A549 (cell line): ENCODE measurements around the gene CSTF2T. TPM values are rescaled to one million over a fixed set of nuclear protein-coding genes. Genes with fewer than 3 reads are reported as not detected.

Experiments
- ATAC-seq, 2 experiments: fragments of 200-7000 bp in 1 of 2; fragments of >200 bp in 1 of 2; cut with Nextera tagmentation in 1 of 2; cut with Tn5 transposase in 1 of 2; 3 replicates each; pipeline versions ENCODE4 v1.8.0 to v1.9.1; 2018 to 2020; ENCODE audit warnings: mild to moderate bottlenecking in 1 of 2, moderate library complexity in 1 of 2
- CTCF ChIA-PET: fragments of 300-600 bp; sonication (Branson Sonifier 250); formaldehyde crosslinking; extraction: SDS; loops from one replicate; lab custom pipeline; 2021; ENCODE audit warnings: antibody characterized with exemption, inconsistent platforms; lab: Yijun Ruan, JAX
- POLR2A ChIA-PET: fragments of 350-600 bp; formaldehyde crosslinking; extraction: SDS; loops from one replicate; lab custom pipeline; 2021; ENCODE audit warnings: antibody characterized with exemption, inconsistent platforms; lab: Yijun Ruan, JAX
- DNase-seq, 2 experiments: peaks; one replicate each; pipeline versions ENCODE4 v3.0.0 to v3.0.0-alpha.2; 2011 to 2016; ENCODE audit warnings: low read depth in 1 of 2, low spot score in 1 of 2
- FAIRE-seq: peaks from 2 replicates; lab custom pipeline; 2011; peaks lifted over from hg19 to GRCh38; lab: Jason Lieb, UNC
- H3K27ac ChIP-seq, 2 experiments: fragments of >200 bp; sonication (Bioruptor Twin); formaldehyde crosslinking; 3 replicates each; pipeline ENCODE4 v1.5.1; 2016 to 2017
- H3K4me1 ChIP-seq: fragments of >200 bp; sonication (Bioruptor Twin); formaldehyde crosslinking; 3 replicates; pipeline ENCODE4 v1.6.1; 2016
- H3K4me2 ChIP-seq: fragments of >200 bp; sonication (Bioruptor Twin); formaldehyde crosslinking; 3 replicates; pipeline ENCODE4 v1.6.1; 2016
- H3K4me3 ChIP-seq: fragments of >200 bp; sonication (Bioruptor Twin); formaldehyde crosslinking; 3 replicates; pipeline ENCODE4 v1.5.1; 2016
- H3K9me3 ChIP-seq: fragments of >200 bp; sonication (Bioruptor Twin); formaldehyde crosslinking; 3 replicates; pipeline ENCODE4 v1.6.1; 2016
- BHLHE40 ChIP-seq: IDR thresholded peaks from 2 replicates; pipeline ENCODE4 v1.6.1; 2012; ENCODE audit warnings: low read depth, low read length, inconsistent platforms
- CEBPB ChIP-seq, 2 experiments: fragments of >200 bp in 1 of 2; sonication (Bioruptor Twin) in 1 of 2; formaldehyde crosslinking in 1 of 2; IDR thresholded peaks; 2 replicates each; pipeline ENCODE4 v1.6.1; 2012 to 2016
- EHF ChIP-seq: fragments of 250-450 bp; sonication (Bioruptor Pico); IDR thresholded peaks from 2 replicates; pipeline ENCODE4 v1.5.0; 2020; ENCODE audit warnings: mild to moderate bottlenecking
- EP300 ChIP-seq, 2 experiments: fragments of >200 bp; sonication (Bioruptor Twin); formaldehyde crosslinking; IDR thresholded peaks; 2 replicates in 1 of 2; 3 replicates in 1 of 2; pipeline ENCODE4 v1.6.1; 2016 to 2017
- ESRRA ChIP-seq: fragments of 150-350 bp; IDR thresholded peaks from 2 replicates; pipeline ENCODE4 v1.6.1; 2014; ENCODE audit warnings: mild to moderate bottlenecking, low read length, borderline replicate concordance
- FOSB ChIP-seq: fragments of 250-450 bp; sonication (Bioruptor Pico); IDR thresholded peaks from 2 replicates; pipeline ENCODE4 v1.5.0; 2020; ENCODE audit warnings: mild to moderate bottlenecking, moderate library complexity
- FOXS1 ChIP-seq: fragments of 250-450 bp; sonication (Bioruptor Pico); IDR thresholded peaks from 2 replicates; pipeline ENCODE4 v1.5.0; 2020; ENCODE audit warnings: mild to moderate bottlenecking, moderate library complexity
- HEYL ChIP-seq: fragments of 250-450 bp; sonication (Bioruptor Pico); IDR thresholded peaks from 2 replicates; pipeline ENCODE4 v1.8.0; 2021; ENCODE audit warnings: mild to moderate bottlenecking, moderate library complexity
- HOXB13 ChIP-seq: fragments of 250-450 bp; sonication (Bioruptor Pico); IDR thresholded peaks from 2 replicates; pipeline ENCODE4 v1.5.0; 2020; ENCODE audit warnings: low read depth, mild to moderate bottlenecking, moderate library complexity
- JUN ChIP-seq, 2 experiments: fragments of >200 bp; sonication (Bioruptor Twin); formaldehyde crosslinking; IDR thresholded peaks; 2 replicates in 1 of 2; 3 replicates in 1 of 2; pipeline ENCODE4 v1.6.1; 2016 to 2017
- JUNB ChIP-seq: fragments of >200 bp; sonication (Bioruptor Twin); formaldehyde crosslinking; IDR thresholded peaks from 2 replicates; pipeline ENCODE4 v1.6.1; 2016
- KDM1A ChIP-seq: fragments of 200-600 bp; sonication (generic); IDR thresholded peaks from 2 replicates; pipeline ENCODE4 v1.6.1; 2016; ENCODE audit warnings: low read depth, mild to moderate bottlenecking
- KDM5A ChIP-seq: fragments of 200-600 bp; sonication (generic); IDR thresholded peaks from 2 replicates; pipeline ENCODE4 v1.6.1; 2016; ENCODE audit warnings: antibody characterized with exemption, mild to moderate bottlenecking
- MAFK ChIP-seq: fragments of 450-650 bp; IDR thresholded peaks from 2 replicates; pipeline ENCODE4 v1.6.1; 2014; ENCODE audit not compliant: partially characterized antibody
- MAZ ChIP-seq: fragments of 150-350 bp; IDR thresholded peaks from 2 replicates; pipeline ENCODE4 v1.6.1; 2014; ENCODE audit warnings: antibody characterized with exemption, low read depth, low read length, borderline replicate concordance
- MYC ChIP-seq: IDR thresholded peaks from 2 replicates; pipeline ENCODE4 v1.6.1; 2012; ENCODE audit warnings: mild to moderate bottlenecking, inconsistent platforms, low read length, improper control_type of control experiment, borderline replicate concordance
- NFE2L2 ChIP-seq: fragments of 150-350 bp; conservative IDR thresholded peaks from 2 replicates; pipeline ENCODE4 v1.6.1; 2014; ENCODE audit warnings: low read length
- NR3C1 ChIP-seq: fragments of >200 bp; sonication (Bioruptor Twin); formaldehyde crosslinking; IDR thresholded peaks from 3 replicates; pipeline ENCODE4 v1.6.1; 2017
- PBX3 ChIP-seq: IDR thresholded peaks from 2 replicates; pipeline ENCODE4 v1.6.1; 2012
- PHF8 ChIP-seq: fragments of 200-600 bp; sonication (generic); IDR thresholded peaks from 2 replicates; pipeline ENCODE4 v1.6.1; 2016; ENCODE audit warnings: low read depth, mild to moderate bottlenecking, antibody characterized with exemption, moderate library complexity, borderline replicate concordance
- RNF2 ChIP-seq: fragments of 200-600 bp; sonication (generic); IDR thresholded peaks from 2 replicates; pipeline ENCODE4 v1.6.1; 2016; ENCODE audit warnings: low read depth, mild to moderate bottlenecking, antibody characterized with exemption, moderate library complexity, borderline replicate concordance
- ZFP36 ChIP-seq: fragments of 450-650 bp; IDR thresholded peaks from 2 replicates; pipeline ENCODE4 v1.6.1; 2014; ENCODE audit warnings: borderline replicate concordance; ENCODE audit not compliant: partially characterized antibody
- ZNF302 ChIP-seq: fragments of 250-450 bp; sonication (Bioruptor Pico); IDR thresholded peaks from 2 replicates; pipeline ENCODE4 v1.9.0; 2021; ENCODE audit warnings: inconsistent platforms, mild to moderate bottlenecking, moderate library complexity
- ZSCAN20 ChIP-seq: fragments of 250-450 bp; sonication (Bioruptor Pico); IDR thresholded peaks from 2 replicates; pipeline ENCODE4 v1.8.0; 2022; ENCODE audit warnings: mild to moderate bottlenecking, moderate library complexity
- WGBS: methylation state at CpG from one replicate; pipeline ENCODE4 v1.1.6; 2017; ENCODE audit errors: missing lambda C conversion rate; 5-methylcytosine and 5-hydroxymethylcytosine counted together
- polyA plus RNA-seq, 4 experiments: library from polyadenylated mRNA; depleted of rRNA in 3 of 4; stranded (reverse); fragments of >200 nt; fragmentation: RNase III in 1 of 4; extraction: RNeasy Plus Mini Kit Qiagen cat#74134 plus additional on column Dnase treatment in 1 of 4; gene quantifications; 2 replicates in 3 of 4; 3 replicates in 1 of 4; pipeline ENCODE4 v1.2.3, GENCODE V29; 2011 to 2017

CSTF2T gene
- polyA plus RNA-seq, 2 of the 4 experiments (the other 2 are of a cell fraction): 9.4 to 18.2 TPM

GRCh38 chr10:51668336-51668689 is 31.1 kb downstream of the CSTF2T start (continued):
- TF ChIP-seq EP300 (IDR thresholded peaks at IDR 0.05): no peak
- no peak for TF ChIP-seq PBX3
- TF ChIP-seq ZNF302: no peak

GRCh38 chr10:51667678-51668335 is 31.6 kb downstream of the CSTF2T start:
- H3K4me3 ChIP-seq: no peak overlapping the region
- WGBS: 17% methylated on average over 1 of the region's 1 CpG
- H3K4me1 ChIP-seq: no peaks in the 10 kb centered on the region
- no peak overlapping the region for H3K4me2 ChIP-seq
- POLR2A ChIA-PET: no interaction called here
- CTCF ChIA-PET: no interaction called here
- ATAC-seq (no peak), FAIRE-seq (no peak)
- H3K9me3 ChIP-seq: no peaks in the 10 kb centered on the region
- no peak for TF ChIP-seq RNF2
- no peak for TF ChIP-seq MYC
- TF ChIP-seq MAFK: no peak
- no peak for TF ChIP-seq KDM1A
- no peak for TF ChIP-seq EP300 (IDR thresholded peaks at IDR 0.05)
- TF ChIP-seq HEYL: no peak
- TF ChIP-seq JUNB: no peak
- TF ChIP-seq CEBPB (IDR thresholded peaks at IDR 0.05): no peak
- TF ChIP-seq JUN (IDR thresholded peaks at IDR 0.05): no peak
- no peak for TF ChIP-seq BHLHE40
- no peak for TF ChIP-seq EHF (CRISPR knock-in tag)
- TF ChIP-seq PBX3: no peak
- no peak for TF ChIP-seq ZSCAN20 (CRISPR knock-in tag)
- TF ChIP-seq PHF8: no peak
- TF ChIP-seq ZFP36: no peak
- no peak for TF ChIP-seq HOXB13
- TF ChIP-seq ESRRA: no peak
- TF ChIP-seq FOSB (CRISPR knock-in tag): no peak
- no peak for TF ChIP-seq FOXS1 (CRISPR knock-in tag)
- TF ChIP-seq KDM5A: no peak
- TF ChIP-seq, all 56 proteins: peak for 0
- no peak for DNase-seq
- H3K27ac ChIP-seq: no peak overlapping the region

- DNase-seq (no peak), FAIRE-seq (no peak), ATAC-seq (no peak)
- no peaks in the 10 kb centered on the region for H3K4me1 ChIP-seq
- POLR2A ChIA-PET: no interaction called here
- no peak for TF ChIP-seq MAFK
- TF ChIP-seq NR3C1: no peak
- TF ChIP-seq MAZ: no peak
- TF ChIP-seq NFE2L2: no peak
- TF ChIP-seq ESRRA: no peak
- no peak overlapping the region for H3K27ac ChIP-seq
- H3K9me3 ChIP-seq: no peaks in the 10 kb centered on the region
- no peak overlapping the region for H3K4me2 ChIP-seq
- H3K4me3 ChIP-seq: no peak overlapping the region
- CTCF ChIA-PET: no interaction called here
Observed at GRCh38 chr10:51666456-51666855, 32.9 kb downstream of the CSTF2T start.
